ENCODE results near the gene UGT2B7.

Gene UGT2B7

DNA sequence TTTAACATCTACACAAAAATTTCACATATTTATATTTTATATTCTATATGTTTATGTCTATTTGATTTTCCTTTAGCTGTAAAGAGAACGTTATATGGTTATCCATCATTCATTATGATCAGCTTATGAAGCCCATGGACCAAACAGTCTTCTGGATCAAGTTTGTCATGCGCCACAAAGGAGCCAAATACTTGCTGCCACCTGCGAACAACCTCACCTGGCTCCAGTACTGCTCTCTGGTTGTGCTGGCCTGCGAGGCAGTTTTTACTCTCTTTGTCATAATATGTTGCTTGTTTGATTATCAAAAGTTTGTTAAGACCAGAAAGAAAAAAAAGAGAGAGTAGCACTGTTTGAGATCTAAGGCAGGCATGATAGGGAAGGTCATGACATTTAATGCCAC, 38.2 kb downstream of the UGT2B7 start:
- no peak for DNase-seq (ENCODE audit: low read depth, low spot score)
- no peak overlapping the region for H3K27ac ChIP-seq

DNA sequence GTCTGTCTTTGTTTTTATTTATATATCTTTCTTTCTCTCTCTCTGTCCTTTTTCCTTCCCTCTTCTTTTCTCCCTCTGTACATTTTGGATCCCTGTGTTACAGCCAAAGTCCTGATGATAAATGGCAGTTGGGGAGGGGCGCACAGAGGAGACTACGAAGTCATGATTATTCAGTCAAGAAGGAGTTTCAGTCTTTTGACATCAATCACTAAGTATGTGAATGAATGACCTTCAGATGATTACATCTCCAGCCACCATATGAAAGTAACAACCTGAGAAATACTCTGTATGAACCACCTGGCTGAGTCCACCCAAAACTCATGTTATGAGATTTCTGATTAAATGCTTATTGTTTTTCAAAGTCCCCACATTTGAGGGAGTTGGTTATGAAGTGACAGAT, 45.0 kb downstream of the UGT2B7 start:
- no peak overlapping the region for H3K27ac ChIP-seq

DNA sequence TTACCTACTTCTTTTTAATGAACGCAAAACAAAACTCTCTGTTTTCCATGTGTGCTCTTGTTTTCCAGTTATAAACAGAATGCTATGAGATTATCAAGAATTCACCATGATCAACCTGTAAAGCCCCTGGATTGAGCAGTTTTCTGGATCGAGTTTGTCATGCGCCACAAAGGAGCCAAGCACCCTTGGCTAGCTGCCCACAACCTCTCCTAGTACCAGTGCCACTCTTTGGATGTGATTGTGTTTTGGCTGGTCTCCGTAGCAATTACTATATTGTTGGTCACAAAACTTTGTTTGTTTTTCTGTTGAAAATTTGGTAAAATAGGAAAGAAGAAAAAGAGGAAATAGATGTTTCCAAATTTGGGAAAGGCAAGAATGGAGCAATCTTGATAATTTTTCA, 51.1 kb downstream of the UGT2B7 start:
- H3K27ac ChIP-seq, result no peak overlapping the region
- DNase-seq (ENCODE audit: low read depth, low spot score), result no peak

More for the DNA sequence above, 45.0 kb downstream of the UGT2B7 start:
- DNase-seq (ENCODE audit: low read depth, low spot score), result no peak

DNA sequence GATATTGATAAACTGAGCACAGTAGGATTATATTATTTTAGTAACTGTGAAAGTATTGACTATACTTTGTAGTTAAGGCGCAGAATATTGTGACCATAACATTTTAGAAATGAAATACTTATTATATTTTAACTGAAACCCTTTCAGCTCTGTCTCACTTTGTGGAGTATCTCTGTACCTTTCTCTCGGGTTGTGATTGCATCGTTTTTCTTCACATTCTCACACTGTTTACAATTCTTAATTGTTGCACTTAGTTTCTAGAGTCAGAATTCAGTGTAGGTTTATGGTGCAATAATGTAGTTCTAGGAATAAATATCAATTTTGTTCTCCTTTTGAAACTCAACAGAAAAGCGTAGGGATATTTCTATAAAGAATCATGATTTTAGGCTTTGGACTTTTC, 57.7 kb downstream of the UGT2B7 start:
- DNase-seq (ENCODE audit: low read depth, low spot score), result no peak
- no peak overlapping the region for H3K27ac ChIP-seq

DNA sequence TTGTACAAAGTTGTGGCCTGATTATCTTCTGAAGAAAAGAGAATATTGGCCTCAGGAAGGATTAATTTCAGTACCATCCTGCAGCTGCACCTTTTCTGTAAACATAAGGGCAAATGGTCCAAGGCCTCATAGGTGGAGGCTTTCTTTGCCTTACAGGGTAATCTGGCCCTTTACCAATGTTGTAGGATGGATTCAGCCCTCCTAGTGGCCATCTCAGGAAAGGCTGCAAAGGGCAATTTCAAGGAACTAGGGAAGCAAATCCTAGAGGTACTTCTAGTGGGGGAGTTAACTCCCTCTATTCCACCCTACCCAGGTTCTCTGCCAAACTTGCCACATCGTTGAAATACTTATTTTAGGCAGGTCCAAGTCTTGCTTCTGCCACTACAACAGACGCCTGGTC, 60.6 kb downstream of the UGT2B7 start:
- DNase-seq (ENCODE audit: low read depth, low spot score), result no peak
- no peak overlapping the region for H3K27ac ChIP-seq

Measured in epithelial cell of prostate (primary cell).